ENCODE measurements around the gene LYPD1. TPM values are rescaled to one million over a fixed set of nuclear protein-coding genes. Genes with fewer than 3 reads are reported as not detected.

The LYPD1 gene
- total and polyA plus RNA-seq, 8 donors, result 0.53 to 5.6 (median 1.3) TPM

DNA sequence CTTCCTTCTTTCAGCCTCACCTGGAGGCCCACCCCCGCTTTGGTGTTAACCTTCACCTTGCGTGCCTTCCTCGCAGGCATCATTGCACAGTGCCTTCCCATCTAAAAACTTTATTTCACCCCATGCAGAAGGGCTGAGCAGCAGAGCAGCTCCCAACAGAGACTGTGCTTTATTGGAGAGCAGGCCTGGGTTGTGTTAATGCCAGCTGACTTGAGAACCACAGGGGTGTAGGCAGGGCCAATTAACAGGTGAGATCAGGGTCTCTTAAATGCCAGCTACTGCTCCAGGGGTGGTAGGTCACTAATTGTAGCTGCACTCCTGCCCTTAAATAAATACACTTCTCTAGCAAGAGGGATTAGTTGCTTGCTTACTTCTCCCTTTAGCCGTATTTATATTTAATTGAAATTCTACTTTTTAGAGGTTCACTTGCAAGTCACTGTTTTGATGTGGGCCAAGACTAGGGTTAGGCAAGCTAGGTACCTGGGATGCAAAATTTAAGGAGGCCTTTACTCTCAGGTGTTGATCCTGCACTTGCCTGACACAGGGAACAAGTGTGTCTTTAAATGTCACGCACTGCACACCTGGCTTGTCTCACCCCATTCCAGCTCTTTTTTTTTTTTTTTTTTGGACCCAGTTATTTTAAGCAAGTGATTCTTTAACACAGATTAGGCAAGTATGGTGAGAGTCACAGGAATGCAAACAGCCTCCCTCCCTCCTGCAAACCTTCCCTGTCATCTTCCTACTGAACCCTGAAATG is 54.5 kb downstream of the LYPD1 start:
- Histone ChIP-seq H3K27ac (no peak overlapping the region), H3K4me1 (no peaks in the 10 kb centered on the region), H3K36me3 (no peaks in the 10 kb centered on the region), H3K4me3 (no peak overlapping the region), H3K9me3 (no peaks in the 10 kb centered on the region), H3K27me3 (no peaks in the 10 kb centered on the region)
- DNase-seq (no peak), ATAC-seq (peak; percentile 57)
- intact Hi-C loops (cut with DNase I), result no loop called here
- TF ChIP-seq, protein P1, sequence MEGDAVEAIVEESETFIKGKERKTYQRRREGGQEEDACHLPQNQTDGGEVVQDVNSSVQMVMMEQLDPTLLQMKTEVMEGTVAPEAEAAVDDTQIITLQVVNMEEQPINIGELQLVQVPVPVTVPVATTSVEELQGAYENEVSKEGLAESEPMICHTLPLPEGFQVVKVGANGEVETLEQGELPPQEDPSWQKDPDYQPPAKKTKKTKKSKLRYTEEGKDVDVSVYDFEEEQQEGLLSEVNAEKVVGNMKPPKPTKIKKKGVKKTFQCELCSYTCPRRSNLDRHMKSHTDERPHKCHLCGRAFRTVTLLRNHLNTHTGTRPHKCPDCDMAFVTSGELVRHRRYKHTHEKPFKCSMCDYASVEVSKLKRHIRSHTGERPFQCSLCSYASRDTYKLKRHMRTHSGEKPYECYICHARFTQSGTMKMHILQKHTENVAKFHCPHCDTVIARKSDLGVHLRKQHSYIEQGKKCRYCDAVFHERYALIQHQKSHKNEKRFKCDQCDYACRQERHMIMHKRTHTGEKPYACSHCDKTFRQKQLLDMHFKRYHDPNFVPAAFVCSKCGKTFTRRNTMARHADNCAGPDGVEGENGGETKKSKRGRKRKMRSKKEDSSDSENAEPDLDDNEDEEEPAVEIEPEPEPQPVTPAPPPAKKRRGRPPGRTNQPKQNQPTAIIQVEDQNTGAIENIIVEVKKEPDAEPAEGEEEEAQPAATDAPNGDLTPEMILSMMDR (IDR thresholded peaks at IDR 0.05), result no peak

DNA sequence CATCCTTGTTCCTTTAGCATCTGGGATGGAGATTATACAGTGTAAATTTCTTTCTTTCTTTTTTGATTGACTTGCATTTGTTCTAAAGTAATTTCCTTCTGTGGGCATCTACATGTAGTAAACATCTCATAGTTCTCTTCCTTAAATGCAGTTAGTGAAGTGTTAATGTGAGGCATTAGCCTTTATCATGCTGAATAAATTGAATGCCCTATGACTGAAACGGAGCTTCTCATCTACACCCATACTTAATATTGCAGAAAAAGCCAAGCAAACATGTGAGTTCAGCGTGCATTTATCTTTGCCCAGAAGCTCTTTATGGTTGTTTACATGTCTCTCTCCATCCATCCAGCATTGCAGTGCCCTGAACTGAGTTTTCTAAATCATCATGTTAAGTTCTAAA is 58.3 kb downstream of the LYPD1 start:
- TF ChIP-seq, protein P1 (IDR thresholded peaks at IDR 0.05), result no peak
- Histone ChIP-seq H3K9me3 (no peaks in the 10 kb centered on the region), H3K4me1 (no peaks in the 10 kb centered on the region), H3K36me3 (no peaks in the 10 kb centered on the region), H3K27me3 (no peaks in the 10 kb centered on the region), H3K4me3 (no peak overlapping the region), H3K27ac (no peak overlapping the region)
- ATAC-seq (no peak), DNase-seq (no peak)
- intact Hi-C loops (cut with DNase I), result no loop called here

DNA sequence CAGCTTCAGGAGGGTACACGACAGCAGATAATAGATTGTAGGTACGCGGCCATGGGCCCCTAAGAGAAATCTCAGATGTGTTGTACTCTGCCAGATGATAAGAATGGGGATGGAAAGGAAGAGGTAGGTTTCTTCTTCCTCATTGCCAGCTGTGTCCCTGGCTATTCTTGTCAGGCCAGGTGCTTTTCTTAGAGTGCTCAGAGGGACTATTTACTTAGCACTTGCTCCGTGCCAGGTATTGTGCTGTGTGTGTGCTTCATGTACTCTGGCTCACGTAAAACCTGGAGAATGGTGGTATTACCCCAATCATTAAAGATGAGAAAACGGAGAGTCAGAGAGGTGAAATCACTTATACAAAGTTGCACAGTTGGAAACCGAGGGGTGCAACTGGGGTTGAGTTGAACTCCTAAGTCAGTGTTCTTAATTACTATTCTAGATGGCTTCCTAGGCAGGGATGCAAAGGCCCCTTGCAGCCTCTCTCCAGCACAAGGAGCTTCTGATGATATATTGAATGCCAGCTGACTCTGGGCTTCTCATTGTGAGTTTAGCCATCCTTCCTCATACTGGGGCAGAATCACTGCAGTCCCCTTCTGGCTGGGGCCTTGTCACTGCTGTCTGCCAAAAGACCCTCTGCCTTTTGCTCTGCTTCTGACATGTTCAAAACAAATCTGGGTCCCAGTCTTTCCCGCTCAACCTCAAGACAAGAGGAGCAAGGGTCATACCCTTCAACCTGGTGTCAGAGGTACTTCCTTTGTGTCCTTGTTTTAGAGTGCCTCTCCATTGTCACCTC is 60.7 kb downstream of the LYPD1 start:
- Histone ChIP-seq H3K27ac (no peak overlapping the region), H3K36me3 (no peaks in the 10 kb centered on the region), H3K4me3 (no peak overlapping the region), H3K9me3 (no peaks in the 10 kb centered on the region), H3K27me3 (no peaks in the 10 kb centered on the region), H3K4me1 (no peaks in the 10 kb centered on the region)
- no peak for DNase-seq
- TF ChIP-seq, protein P1 (IDR thresholded peaks at IDR 0.05), result no peak
- intact Hi-C loops (cut with DNase I), result no loop called here
- peak; percentile 88 for ATAC-seq

DNA sequence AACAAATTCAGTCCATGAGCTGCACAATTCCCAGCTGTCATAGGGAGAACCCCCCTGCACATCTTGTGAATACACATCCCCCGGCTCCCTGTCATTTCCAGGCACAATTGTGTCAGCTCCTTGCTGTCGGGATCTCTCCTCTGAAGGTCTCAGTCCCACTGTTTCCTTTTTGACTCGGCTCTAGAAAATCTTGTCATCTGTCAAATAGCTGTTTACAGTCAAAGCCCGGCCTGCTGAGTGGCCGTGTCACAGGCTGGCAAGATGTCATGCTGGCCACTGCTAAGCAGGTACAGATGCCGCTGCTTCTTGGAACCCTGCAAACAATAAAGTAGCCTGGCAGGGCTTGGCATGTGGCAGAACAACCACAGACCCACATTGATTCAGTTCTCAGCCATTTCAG is 61.7 kb downstream of the LYPD1 start:
- Histone ChIP-seq H3K27ac (no peak overlapping the region), H3K9me3 (no peaks in the 10 kb centered on the region), H3K36me3 (no peaks in the 10 kb centered on the region), H3K4me3 (no peak overlapping the region), H3K27me3 (no peaks in the 10 kb centered on the region), H3K4me1 (no peaks in the 10 kb centered on the region)
- intact Hi-C loops (cut with DNase I), result no loop called here
- TF ChIP-seq, protein P1 (IDR thresholded peaks at IDR 0.05), result no peak
- DNase-seq (no peak), ATAC-seq (peak; percentile 54)

DNA sequence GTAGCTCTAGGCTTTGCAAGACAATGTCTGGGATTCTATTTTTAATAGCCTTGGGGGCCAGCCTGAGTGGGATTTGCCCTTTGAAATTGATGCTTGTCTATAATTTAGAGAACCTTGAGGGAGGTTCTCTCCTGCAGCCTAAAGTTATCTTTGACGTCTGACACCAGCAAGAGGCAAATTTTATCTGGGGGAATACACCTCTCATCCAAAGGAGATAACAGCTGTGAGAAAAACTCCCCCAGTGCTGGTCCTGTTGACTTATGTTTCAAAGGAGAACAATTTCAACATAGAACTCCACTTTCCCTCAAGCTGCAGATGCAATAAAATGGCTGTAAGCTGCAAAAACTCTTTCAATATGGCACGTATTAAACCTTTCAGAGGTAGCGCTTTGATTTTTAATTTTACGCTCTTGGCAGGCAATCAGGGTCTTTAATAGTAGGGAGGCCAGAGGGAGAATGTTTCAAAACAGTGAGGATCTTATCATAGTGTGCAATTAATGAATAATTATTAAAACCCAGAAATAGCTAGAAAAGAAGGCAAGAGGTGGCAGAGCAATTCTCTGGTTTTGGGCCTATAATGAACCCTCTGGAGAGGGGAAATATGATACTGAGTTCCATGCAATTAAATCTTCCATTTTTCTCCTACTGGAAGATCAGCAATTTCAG is 62.4 kb downstream of the LYPD1 start:
- DNase-seq (no peak), ATAC-seq (no peak)
- Histone ChIP-seq H3K4me3 (no peak overlapping the region), H3K27ac (no peak overlapping the region), H3K9me3 (no peaks in the 10 kb centered on the region), H3K36me3 (no peaks in the 10 kb centered on the region), H3K27me3 (no peaks in the 10 kb centered on the region), H3K4me1 (no peaks in the 10 kb centered on the region)
- TF ChIP-seq, protein P1 (IDR thresholded peaks at IDR 0.05), result no peak
- intact Hi-C loops (cut with DNase I), result no loop called here
